ENCODE data around the gene STK26. TPM values are rescaled to one million over a fixed set of nuclear protein-coding genes. Genes with fewer than 3 reads are reported as not detected.
A peak's percentile ranks its signal among the peaks of the same experiment; 100 is the strongest.

Gene STK26
- total RNA-seq, 4 donors from 2014 or later: 8.6 to 12.6 (median 11.3) TPM

DNA sequence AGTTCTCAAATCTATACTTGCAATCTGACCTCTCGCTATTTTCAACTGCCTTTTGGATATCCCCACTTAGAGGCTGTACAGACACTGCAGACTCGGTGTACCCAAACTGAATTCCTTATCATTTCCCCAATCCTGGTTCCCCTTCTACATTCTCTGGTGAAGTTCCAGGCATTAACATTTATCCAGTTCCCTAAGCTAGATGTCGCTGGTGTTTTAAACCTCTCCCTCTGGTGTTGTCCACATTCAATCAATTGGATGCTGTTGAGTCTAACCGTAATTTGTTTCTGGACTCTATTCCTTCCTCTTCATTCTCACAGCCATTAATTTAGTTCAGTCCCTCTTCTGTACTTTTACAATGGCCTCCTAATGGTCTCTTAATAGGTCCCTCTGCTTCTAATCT lies 7.2 kb upstream of the STK26 start:
- WGBS: 72% methylated on average over 4 of the region's 4 CpGs

DNA sequence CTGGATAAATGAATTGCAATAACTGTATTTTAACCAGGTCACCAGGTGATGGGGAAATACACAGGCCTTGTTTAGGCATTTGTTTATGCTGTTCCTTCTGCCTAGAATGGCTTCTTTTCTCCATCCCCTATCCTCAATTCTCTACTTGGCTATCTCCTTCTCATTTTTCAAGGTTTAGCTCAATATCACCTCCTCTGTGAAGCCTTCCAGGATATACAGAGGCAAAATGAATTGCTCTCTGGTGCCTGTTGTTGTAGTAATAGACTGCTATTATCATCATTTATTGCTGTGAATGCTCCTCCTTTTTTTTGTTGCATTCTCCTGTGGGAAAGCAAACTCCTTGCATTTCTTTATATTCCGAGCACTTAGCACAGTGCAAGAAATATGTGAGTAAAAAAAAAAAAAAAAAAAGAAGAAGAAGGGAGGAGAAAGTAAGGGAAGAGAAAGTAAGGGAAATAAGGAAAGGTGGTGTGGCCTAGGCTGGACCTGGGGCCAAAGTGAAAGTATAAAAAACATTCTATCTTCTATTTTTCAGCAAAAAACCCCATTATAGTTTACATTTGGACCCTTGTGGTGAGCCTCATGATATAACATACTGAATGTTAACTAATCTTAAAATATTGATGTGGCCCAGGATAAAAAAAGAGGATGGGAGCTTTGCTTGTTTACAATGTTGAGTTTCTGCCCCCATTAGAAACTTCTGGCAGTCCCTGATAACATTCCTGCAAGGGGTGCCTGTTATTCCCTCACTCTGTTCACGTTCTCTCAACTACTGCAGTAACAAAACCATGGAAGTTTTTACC lies 6.3 kb upstream of the STK26 start:
- Histone ChIP-seq H3K27ac (no peak overlapping the region), H3K27me3 (no peaks in the 10 kb centered on the region), H3K4me3 (no peak overlapping the region), H3K9me3 (no peaks in the 10 kb centered on the region), H3K4me1 (no peaks in the 10 kb centered on the region), H3K36me3 (no peaks in the 10 kb centered on the region)
- DNase-seq (ENCODE audit: low spot score in 2 of 2): no peak
- WGBS: 63% methylated on average over 2 of the region's 2 CpGs
- no peak for TF ChIP-seq POLR2AphosphoS5 (IDR thresholded peaks at IDR 0.05)
- TF ChIP-seq POLR2A (IDR thresholded peaks at IDR 0.05): no peak
- no peak for TF ChIP-seq EP300 (IDR thresholded peaks at IDR 0.05)
- TF ChIP-seq, protein P1, sequence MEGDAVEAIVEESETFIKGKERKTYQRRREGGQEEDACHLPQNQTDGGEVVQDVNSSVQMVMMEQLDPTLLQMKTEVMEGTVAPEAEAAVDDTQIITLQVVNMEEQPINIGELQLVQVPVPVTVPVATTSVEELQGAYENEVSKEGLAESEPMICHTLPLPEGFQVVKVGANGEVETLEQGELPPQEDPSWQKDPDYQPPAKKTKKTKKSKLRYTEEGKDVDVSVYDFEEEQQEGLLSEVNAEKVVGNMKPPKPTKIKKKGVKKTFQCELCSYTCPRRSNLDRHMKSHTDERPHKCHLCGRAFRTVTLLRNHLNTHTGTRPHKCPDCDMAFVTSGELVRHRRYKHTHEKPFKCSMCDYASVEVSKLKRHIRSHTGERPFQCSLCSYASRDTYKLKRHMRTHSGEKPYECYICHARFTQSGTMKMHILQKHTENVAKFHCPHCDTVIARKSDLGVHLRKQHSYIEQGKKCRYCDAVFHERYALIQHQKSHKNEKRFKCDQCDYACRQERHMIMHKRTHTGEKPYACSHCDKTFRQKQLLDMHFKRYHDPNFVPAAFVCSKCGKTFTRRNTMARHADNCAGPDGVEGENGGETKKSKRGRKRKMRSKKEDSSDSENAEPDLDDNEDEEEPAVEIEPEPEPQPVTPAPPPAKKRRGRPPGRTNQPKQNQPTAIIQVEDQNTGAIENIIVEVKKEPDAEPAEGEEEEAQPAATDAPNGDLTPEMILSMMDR (IDR thresholded peaks at IDR 0.05): no peak

More for the DNA sequence above, 7.2 kb upstream of the STK26 start:
- no peaks in the 10 kb centered on the region for H3K27me3 ChIP-seq
- H3K4me1 ChIP-seq: no peaks in the 10 kb centered on the region
- no peaks in the 10 kb centered on the region for H3K36me3 ChIP-seq
- no peak overlapping the region for H3K27ac ChIP-seq
- no peaks in the 10 kb centered on the region for H3K9me3 ChIP-seq
- H3K4me3 ChIP-seq: no peak overlapping the region
- no peak for DNase-seq (ENCODE audit: low spot score in 2 of 2)
- TF ChIP-seq POLR2AphosphoS5 (IDR thresholded peaks at IDR 0.05) (no peak), POLR2A (IDR thresholded peaks at IDR 0.05) (no peak), EP300 (IDR thresholded peaks at IDR 0.05) (no peak)
- TF ChIP-seq, protein P1 (IDR thresholded peaks at IDR 0.05): no peak

DNA sequence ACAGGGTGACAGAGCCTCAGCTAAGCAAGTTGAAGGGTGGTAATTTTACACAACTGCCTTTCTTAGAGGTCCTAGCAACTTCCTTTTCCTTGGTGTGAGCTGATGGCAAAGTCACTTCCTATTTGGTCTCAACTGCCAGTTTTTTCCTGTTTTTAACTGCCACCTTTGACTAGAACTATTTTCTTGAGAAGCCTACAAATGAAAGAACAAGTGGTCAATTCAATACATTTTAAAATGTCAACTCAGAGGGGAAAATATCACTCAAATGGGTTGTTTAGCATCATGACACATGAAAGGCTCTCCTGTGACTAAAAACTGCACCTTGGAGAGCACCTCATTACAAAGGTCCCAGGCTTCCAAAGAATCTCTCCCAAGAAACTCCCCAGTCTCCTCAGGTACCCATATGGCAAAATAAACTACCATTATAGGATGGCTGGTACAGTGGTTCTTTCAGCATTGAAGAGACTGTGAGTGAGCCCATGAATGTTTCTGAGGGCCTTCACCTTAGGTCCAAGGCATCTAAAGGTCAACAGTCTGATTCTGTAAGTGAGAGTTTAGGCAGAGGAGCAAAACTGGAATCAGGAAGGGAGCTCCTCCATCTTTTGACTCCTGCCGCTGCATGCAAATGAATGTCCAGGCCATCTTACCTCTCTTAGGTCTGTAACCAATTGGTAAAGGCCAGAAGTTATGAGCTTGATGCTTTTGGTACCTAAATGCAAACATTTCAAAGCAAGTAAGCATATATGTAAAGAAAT lies 5.5 kb upstream of the STK26 start:
- Histone ChIP-seq H3K4me3 (no peak overlapping the region), H3K36me3 (no peaks in the 10 kb centered on the region), H3K27me3 (no peaks in the 10 kb centered on the region), H3K9me3 (no peaks in the 10 kb centered on the region), H3K27ac (no peak overlapping the region), H3K4me1 (peaks cover 3% of the 10 kb centered on the region)
- WGBS: 70% methylated on average over 1 of the region's 1 CpG
- TF ChIP-seq POLR2AphosphoS5 (IDR thresholded peaks at IDR 0.05) (no peak), POLR2A (IDR thresholded peaks at IDR 0.05) (no peak), EP300 (IDR thresholded peaks at IDR 0.05) (no peak)
- TF ChIP-seq, protein P1 (IDR thresholded peaks at IDR 0.05): no peak
- DNase-seq (ENCODE audit: low spot score in 2 of 2): no peak

DNA sequence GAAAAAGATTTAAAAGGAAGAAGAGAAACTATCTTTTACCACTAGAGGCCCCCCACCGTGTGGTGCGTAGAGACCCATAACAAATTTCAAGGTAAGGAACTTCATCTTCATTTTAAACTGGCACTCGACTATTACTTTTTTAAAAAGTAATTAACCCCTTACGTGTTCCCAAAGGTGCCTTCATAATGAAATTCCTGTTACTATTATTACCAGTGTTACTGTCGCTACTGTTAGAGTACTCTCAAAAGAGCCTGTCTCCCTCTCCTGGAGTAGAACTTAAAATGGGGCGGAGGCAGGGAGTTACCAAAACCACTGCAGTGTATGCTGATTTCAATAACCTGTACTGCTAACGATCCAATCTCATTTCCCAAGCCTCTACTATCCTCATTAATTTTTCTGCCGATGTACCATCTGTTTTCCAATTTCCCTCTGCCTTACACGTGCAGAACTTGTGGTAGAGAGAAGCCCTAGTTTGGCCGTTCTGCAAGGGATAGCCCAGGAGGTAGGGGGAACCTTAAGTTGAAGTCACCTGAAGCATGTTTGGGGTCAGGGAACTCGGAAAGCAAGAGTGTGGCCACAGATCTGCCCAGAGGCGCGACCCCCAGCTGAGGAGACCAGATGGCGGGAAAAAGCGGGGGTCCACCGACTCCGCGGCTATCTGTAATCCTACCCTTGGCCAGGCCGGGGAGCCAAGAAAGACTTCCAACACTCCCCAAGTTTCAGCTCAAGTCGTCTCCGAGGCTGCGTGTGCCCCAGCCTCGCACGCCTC lies 720 bp upstream of the STK26 start:
- WGBS: 38% methylated on average over 24 of the region's 24 CpGs
- H3K27me3 ChIP-seq: no peaks in the 10 kb centered on the region
- peaks cover 10% of the 10 kb centered on the region for H3K4me1 ChIP-seq

More for the DNA sequence above, 720 bp upstream of the STK26 start:
- TF ChIP-seq POLR2A (IDR thresholded peaks at IDR 0.05) (no peak), EP300 (IDR thresholded peaks at IDR 0.05) (no peak), POLR2AphosphoS5 (IDR thresholded peaks at IDR 0.05) (no peak)
- TF ChIP-seq, protein P1 (IDR thresholded peaks at IDR 0.05): no peak
- peak overlapping the region; percentile 66 for H3K4me3 ChIP-seq
- H3K36me3 ChIP-seq: no peaks in the 10 kb centered on the region
- H3K9me3 ChIP-seq: no peaks in the 10 kb centered on the region
- H3K27ac ChIP-seq: no peak overlapping the region
- DNase-seq (ENCODE audit: low spot score in 2 of 2): peak; percentile 56 to 61
